Omental fat pad (tissue), 4 donors: ENCODE results near the gene SAG. TPM values are rescaled to one million over a fixed set of nuclear protein-coding genes. Genes with fewer than 3 reads are reported as not detected.

Experiments used
- ATAC-seq: fragments of 150-250 bp; one replicate; pipeline ENCODE4 v1.9.1; 2016; ENCODE audit warnings: mild to moderate bottlenecking, moderate library complexity; ENCODE audit not compliant: low FRiP score
- DNase-seq: peaks from one replicate; pipeline ENCODE4 v3.0.0-alpha.2; 2019; ENCODE audit warnings: low spot score
- CTCF ChIP-seq, 3 donors: fragments of 450-650 bp; IDR thresholded peaks; one replicate each; pipeline ENCODE4 v1.5.1; 2016 to 2017; ENCODE audit warnings: antibody characterized with exemption in 3 of 3, mild to moderate bottlenecking in 3 of 3, moderate library complexity in 2 of 3
- total RNA-seq, 4 donors: library from RNA; depleted of rRNA; stranded (reverse); fragments of >200 nt; gene quantifications; one replicate each; pipeline ENCODE4 v1.1.0, GENCODE V29; 2016

SAG gene
- total RNA-seq, 4 donors from 2014 or later, result 0.09 TPM; not detected in 3

DNA sequence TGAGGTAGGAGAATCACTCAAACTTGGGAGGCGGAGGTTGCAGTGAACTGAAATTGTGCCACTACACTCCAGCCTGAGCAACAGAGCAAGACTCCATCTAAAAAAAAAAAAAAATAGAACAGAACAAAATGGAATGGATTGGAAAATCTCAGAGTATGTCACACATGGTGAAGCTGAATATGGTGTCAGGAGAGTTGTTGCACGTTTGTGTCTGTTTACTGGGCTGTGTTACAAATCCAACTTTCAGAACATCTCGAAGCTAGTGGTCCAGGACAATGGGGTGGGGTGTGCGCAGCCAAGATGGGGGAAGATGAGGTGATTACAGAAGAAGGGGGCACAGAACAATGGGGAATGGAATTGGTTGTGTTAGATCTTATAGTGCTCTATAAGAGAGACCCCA lies 17.6 kb downstream of the SAG start:
- DNase-seq (no peak), ATAC-seq (no peak)
- TF ChIP-seq CTCF (IDR thresholded peaks at IDR 0.05), result no peak

- no peak for TF ChIP-seq CTCF (IDR thresholded peaks at IDR 0.05)
- ATAC-seq (no peak), DNase-seq (no peak)
Observed at GRCh38 chr2:233325814-233326213, 18.2 kb downstream of the SAG start.

GRCh38 chr2:233326500-233326899 lies 18.9 kb downstream of the SAG start:
- DNase-seq, result no peak
- TF ChIP-seq CTCF (IDR thresholded peaks at IDR 0.05), result no peak
- ATAC-seq, result no peak

DNA sequence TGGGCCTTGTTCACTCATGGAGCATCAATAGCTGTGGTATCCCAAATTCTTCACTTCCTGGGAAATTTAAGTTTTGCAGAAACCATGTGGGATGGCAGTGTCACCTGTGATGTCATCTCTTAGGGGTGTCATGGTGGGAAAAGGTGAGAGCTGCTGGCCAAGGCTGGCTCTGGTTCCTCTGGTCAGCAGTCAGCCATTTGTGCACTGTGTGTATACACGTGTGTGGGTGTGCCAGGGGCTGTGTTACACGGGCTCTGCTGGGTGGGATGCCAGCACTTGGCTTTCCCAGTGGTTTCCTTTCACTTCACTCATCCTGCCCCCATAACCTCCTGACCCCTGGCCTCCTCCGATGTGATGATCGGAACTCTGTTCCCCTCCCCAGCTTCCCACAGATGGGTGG lies 21.3 kb downstream of the SAG start:
- no peak for TF ChIP-seq CTCF (IDR thresholded peaks at IDR 0.05)
- DNase-seq (no peak), ATAC-seq (no peak)

GRCh38 chr2:233329489-233330135 lies 22.0 kb downstream of the SAG start:
- DNase-seq (no peak), ATAC-seq (no peak)
- no peak for TF ChIP-seq CTCF (IDR thresholded peaks at IDR 0.05)

- DNase-seq (no peak), ATAC-seq (peak; percentile 31)
- TF ChIP-seq CTCF (IDR thresholded peaks at IDR 0.05), result no peak
Observed at GRCh38 chr2:233331536-233331935, 23.9 kb downstream of the SAG start.

- ATAC-seq (no peak), DNase-seq (no peak)
- TF ChIP-seq CTCF (IDR thresholded peaks at IDR 0.05), result no peak
Observed at GRCh38 chr2:233332125-233332524, 24.5 kb downstream of the SAG start.
